Neutrophil (primary cell): ENCODE results near the gene JAKMIP1.
"Not testable (repeated sequence)": the region's sequence is repeated elsewhere in the genome, so short reads cannot be mapped to it uniquely, and the experiment has no call there.

Experiments used
- H3K27ac ChIP-seq: fragments of 200-600 bp; sonication (generic); 2 replicates; pipeline ENCODE4 v1.5.1; 2016; ENCODE audit warnings: mild to moderate bottlenecking, moderate library complexity
- H3K27me3 ChIP-seq: fragments of 200-600 bp; sonication (generic); 2 replicates; pipeline ENCODE4 v1.6.0; 2016; ENCODE audit warnings: mild to moderate bottlenecking
- H3K36me3 ChIP-seq: fragments of 200-600 bp; sonication (generic); 2 replicates; pipeline ENCODE4 v1.5.1; 2017
- H3K4me1 ChIP-seq, 2 experiments: fragments of 200-600 bp in 1 of 2; sonication (generic) in 1 of 2; 1 replicate in 1 of 2; 2 replicates in 1 of 2; pipeline versions ENCODE4 v1.5.1 to v1.6.1; 2013 to 2016; ENCODE audit warnings: low read depth in 1 of 2, low read length in 1 of 2, mild to moderate bottlenecking in 1 of 2, moderate library complexity in 1 of 2; ENCODE audit not compliant: control insufficient read depth in 1 of 2, insufficient read depth in 1 of 2
- H3K4me3 ChIP-seq, 2 experiments: fragments of 200-600 bp in 1 of 2; sonication (generic) in 1 of 2; 1 replicate in 1 of 2; 2 replicates in 1 of 2; pipeline ENCODE4 v1.5.1; 2013 to 2016; ENCODE audit warnings: low read depth in 1 of 2, low read length in 1 of 2, mild to moderate bottlenecking in 1 of 2, moderate library complexity in 1 of 2
- H3K9me3 ChIP-seq: fragments of 200-600 bp; sonication (generic); 2 replicates; pipeline ENCODE4 v1.5.1; 2016
- TF ChIP-seq, protein P1 (sequence below): fragments of 200-600 bp; sonication (generic); IDR thresholded peaks from 2 replicates; pipeline ENCODE4 v1.5.1; 2016; ENCODE audit warnings: antibody characterized with exemption

Gene JAKMIP1

DNA sequence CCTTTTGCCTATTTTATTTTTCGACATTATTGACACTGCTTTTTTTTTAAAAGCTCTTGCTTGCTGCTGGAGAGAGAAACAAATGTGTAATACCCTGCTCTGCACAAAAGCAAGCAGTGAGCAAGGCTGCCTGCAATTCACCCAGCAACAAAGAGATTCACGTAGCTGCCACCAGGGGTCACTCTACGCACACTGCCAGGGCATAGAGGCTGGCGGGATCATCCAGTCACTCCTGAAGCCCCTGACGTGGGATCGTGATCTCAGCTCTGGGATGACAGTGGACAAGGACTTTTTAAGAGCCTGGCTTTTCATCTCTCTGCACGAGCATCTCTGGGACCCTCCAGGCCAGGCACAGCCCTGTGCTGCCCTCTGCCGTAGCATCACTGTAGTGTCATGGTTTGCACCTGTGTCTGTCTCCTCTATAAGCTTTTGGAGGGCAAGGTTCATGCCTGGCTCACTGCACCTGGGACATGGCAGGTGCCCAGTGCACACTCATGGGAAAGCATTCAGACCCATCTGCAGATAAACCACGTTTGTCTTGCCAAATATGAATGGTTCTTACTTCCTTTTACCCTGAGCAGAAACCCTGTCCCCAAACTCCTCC is 201.9 kb downstream of the JAKMIP1 start:
- TF ChIP-seq, protein P1, sequence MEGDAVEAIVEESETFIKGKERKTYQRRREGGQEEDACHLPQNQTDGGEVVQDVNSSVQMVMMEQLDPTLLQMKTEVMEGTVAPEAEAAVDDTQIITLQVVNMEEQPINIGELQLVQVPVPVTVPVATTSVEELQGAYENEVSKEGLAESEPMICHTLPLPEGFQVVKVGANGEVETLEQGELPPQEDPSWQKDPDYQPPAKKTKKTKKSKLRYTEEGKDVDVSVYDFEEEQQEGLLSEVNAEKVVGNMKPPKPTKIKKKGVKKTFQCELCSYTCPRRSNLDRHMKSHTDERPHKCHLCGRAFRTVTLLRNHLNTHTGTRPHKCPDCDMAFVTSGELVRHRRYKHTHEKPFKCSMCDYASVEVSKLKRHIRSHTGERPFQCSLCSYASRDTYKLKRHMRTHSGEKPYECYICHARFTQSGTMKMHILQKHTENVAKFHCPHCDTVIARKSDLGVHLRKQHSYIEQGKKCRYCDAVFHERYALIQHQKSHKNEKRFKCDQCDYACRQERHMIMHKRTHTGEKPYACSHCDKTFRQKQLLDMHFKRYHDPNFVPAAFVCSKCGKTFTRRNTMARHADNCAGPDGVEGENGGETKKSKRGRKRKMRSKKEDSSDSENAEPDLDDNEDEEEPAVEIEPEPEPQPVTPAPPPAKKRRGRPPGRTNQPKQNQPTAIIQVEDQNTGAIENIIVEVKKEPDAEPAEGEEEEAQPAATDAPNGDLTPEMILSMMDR: peak; percentile 10
- peaks cover 4% of the 10 kb centered on the region for H3K27me3 ChIP-seq
- no peak overlapping the region for H3K4me3 ChIP-seq
- no peaks in the 10 kb centered on the region for H3K4me1 ChIP-seq
- H3K36me3 ChIP-seq: no peaks in the 10 kb centered on the region
- H3K27ac ChIP-seq: no peak overlapping the region
- H3K9me3 ChIP-seq: no peaks in the 10 kb centered on the region

DNA sequence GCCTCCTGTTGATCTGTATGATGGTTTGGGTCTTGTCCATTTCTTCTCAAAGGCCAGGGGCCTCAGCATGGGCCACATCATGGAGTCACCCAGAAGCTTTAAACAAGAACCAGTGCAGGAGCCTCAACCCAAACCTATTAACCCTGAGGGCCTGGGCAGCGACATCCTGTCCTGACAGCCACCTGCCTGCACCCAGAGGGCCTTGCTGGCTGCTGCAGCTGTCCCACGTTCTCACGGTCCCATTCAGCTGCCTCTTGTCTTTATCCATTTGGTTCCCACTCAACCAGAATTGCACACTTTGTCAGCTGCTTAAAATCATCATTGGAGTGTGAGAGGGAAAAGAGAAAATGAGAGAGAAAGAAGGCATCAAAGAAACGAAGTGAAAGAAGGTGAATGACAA is 203.7 kb downstream of the JAKMIP1 start:
- TF ChIP-seq, protein P1: no peak
- Histone ChIP-seq H3K27me3 (peaks cover 4% of the 10 kb centered on the region), H3K36me3 (no peaks in the 10 kb centered on the region), H3K4me3 (no peak overlapping the region), H3K27ac (no peak overlapping the region), H3K9me3 (no peaks in the 10 kb centered on the region), H3K4me1 (no peaks in the 10 kb centered on the region)

DNA sequence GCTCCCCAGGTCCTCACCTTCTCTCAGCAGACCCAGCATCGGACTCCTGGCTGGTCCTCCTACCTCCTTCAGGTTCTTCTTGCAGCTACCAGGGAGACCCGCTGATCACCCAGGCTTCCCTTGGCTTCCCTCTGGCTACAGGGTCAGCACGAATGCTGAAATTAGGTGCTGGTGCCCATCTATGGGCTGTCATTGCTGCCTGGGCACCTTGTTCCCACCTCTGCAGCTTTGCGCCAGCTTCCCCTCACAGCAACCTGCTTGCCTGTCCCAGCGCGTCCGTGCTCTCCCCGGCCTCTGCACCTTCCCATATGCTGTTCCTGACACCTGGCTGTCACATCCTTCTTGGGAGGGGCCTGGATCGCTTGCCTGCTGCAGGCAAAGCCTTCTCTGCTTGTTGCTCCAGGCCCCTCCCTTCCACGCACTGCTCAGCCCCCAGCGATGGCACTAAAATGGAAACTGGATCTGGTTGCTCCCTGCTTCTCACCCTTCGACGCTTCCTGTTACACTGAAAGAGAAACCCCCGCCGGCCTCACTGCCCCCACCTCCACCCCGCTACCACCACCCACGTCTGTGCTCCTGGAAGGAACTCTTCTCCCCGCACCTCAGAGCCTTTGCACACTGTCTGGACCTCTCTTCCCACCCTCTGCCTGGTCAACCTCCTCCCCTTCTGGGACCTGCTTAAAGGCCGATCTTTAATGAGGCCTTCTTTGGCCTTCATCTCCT is 204.3 kb downstream of the JAKMIP1 start:
- Histone ChIP-seq H3K27me3 (peaks cover 4% of the 10 kb centered on the region), H3K4me1 (no peaks in the 10 kb centered on the region), H3K4me3 (no peak overlapping the region), H3K9me3 (no peaks in the 10 kb centered on the region), H3K27ac (no peak overlapping the region), H3K36me3 (no peaks in the 10 kb centered on the region)
- TF ChIP-seq, protein P1: no peak

DNA sequence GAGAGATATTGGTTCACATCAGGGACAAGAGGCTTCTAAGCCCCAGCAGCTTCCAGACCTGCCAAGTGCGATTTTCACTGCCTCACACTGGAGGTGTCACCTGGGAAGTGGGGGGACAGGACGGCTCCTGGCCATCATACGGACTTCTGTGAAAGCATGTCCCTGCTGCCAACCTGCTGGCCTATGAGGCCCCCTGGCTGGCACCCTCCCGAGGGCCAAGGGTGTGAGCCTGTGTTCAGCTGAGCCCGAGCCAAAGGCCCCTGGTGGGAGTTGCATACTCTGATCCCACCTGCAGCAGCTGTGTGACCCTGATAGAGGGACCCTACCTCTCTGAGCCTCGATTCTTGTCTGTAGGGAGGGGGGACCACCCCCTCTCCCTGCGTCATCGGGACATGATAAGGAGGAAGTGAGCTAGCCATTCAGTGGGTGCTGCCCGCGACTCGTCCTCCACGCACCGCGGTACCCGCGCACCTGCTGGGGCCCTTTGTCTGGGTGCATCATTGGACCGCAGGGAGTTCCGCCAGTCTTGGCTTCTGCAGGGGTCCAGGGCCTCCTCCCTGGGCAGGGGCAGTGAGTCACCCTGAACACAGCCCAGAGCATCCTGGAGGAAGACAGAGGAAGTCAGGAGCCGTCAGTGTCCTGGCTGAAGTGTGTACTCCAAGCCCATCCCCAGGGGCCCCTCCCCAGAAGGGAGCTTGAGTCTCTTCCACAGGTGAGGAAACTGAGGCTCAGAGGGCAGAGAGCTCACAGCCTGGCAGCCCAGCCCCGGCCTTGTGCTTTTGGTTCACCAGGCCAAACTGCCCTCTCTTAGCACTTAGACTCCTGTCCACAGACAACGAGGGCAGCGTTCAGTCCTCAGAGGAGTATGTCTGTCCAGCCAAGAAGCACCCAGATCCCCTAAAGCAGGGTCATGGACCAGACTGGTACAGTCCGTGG is 206.2 kb downstream of the JAKMIP1 start:
- no peak overlapping the region for H3K27ac ChIP-seq
- peaks cover 4% of the 10 kb centered on the region for H3K27me3 ChIP-seq
- no peaks in the 10 kb centered on the region for H3K9me3 ChIP-seq
- no peak overlapping the region for H3K4me3 ChIP-seq
- TF ChIP-seq, protein P1: no peak
- H3K36me3 ChIP-seq: no peaks in the 10 kb centered on the region
- H3K4me1 ChIP-seq: no peaks in the 10 kb centered on the region

DNA sequence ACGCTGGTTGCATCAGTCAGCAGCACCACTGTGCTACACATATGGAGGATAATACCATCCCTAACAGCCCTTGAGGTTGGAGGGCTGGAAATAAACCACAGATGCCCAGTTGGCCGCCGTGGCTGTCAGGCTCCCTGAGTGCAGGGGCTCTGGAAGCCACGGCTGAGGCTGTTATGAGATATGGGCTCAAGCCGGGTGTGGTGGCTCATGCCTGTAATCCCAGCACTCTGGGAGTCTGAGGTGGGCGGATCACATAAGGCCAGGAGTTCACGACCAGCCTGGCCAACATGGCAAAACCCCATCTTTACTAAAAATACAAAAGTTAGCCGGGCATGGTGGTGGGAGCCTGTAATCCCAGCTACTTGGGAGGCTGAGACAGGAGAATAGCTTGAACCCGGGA is 207.0 kb downstream of the JAKMIP1 start:
- not testable (repeated sequence) for H3K4me1 ChIP-seq, H3K27ac ChIP-seq, H3K36me3 ChIP-seq, H3K4me3 ChIP-seq, H3K9me3 ChIP-seq, H3K27me3 ChIP-seq
